Keratinocyte (primary cell): ENCODE data around the gene GFRA4.

ENCODE experiments used
- EZH2 ChIP-seq: IDR thresholded peaks from one replicate; pipeline ENCODE4 v1.6.1; 2012; ENCODE audit warnings: inconsistent platforms, mild to moderate bottlenecking, low read length, moderate library complexity
- TF ChIP-seq, protein P1 (sequence below), 3 experiments: IDR thresholded peaks in 1 of 3; conservative IDR thresholded peaks in 1 of 3; optimal IDR thresholded peaks in 1 of 3; 2 replicates in 2 of 3; 3 replicates in 1 of 3; pipeline versions ENCODE3 to v1.5.1; 2011; ENCODE audit warnings: low read length in 3 of 3, mild to moderate bottlenecking in 3 of 3, moderate library complexity in 2 of 3, control low read depth in 1 of 3, inconsistent platforms in 1 of 3; ENCODE audit not compliant: insufficient read depth in 2 of 3; ENCODE audit errors: extremely low read depth in 1 of 3

DNA sequence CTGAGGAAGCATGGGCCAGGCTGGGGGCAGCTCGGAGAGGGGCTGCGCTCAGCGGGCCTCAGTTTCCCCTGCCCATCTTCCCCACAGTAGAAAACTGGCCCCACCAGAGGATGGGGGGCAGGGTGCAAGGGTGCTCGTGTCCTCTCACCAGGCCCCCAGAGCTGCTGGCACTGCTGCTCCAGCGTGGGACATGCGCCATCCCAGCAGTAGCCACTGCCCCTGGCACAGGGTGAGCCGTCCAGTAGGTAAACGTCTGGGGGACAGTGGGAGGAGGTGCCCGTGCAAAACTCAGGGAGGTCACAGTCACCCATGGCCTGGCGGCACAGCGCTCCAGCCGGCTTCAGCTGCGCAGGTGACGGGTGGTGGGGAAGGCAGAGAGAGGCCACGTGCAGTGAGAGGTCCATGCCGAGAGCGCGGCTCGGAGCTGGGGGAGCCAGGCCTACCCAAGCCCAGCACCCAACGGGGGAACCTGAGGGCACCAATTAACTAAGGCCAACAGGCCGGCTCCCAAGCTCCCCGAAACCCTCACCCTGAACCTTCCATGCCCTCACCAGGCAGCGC, 8.9 kb upstream of the GFRA4 start:
- TF ChIP-seq, protein P1, sequence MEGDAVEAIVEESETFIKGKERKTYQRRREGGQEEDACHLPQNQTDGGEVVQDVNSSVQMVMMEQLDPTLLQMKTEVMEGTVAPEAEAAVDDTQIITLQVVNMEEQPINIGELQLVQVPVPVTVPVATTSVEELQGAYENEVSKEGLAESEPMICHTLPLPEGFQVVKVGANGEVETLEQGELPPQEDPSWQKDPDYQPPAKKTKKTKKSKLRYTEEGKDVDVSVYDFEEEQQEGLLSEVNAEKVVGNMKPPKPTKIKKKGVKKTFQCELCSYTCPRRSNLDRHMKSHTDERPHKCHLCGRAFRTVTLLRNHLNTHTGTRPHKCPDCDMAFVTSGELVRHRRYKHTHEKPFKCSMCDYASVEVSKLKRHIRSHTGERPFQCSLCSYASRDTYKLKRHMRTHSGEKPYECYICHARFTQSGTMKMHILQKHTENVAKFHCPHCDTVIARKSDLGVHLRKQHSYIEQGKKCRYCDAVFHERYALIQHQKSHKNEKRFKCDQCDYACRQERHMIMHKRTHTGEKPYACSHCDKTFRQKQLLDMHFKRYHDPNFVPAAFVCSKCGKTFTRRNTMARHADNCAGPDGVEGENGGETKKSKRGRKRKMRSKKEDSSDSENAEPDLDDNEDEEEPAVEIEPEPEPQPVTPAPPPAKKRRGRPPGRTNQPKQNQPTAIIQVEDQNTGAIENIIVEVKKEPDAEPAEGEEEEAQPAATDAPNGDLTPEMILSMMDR (optimal IDR thresholded peaks at IDR 0.05 in 1 of 3, IDR thresholded peaks at IDR 0.05 in 1 of 3, conservative IDR thresholded peaks at IDR 0.05 in 1 of 3; ENCODE audit: extremely low read depth in 1 of 3, insufficient read depth in 2 of 3, low read length in 3 of 3) = no peak
- TF ChIP-seq EZH2 = no peak
